OCI-LY7 (cell line): ENCODE measurements around the gene EEF1AKMT1.

Experiments used
- CTCF ChIP-seq: fragments of 200-600 bp; sonication (generic); conservative IDR thresholded peaks from 2 replicates; pipeline ENCODE4 v1.5.1; 2014; ENCODE audit warnings: mild to moderate bottlenecking, antibody characterized with exemption, low read length, moderate library complexity, mixed read lengths
- EZH2phosphoT487 ChIP-seq: fragments of 200-600 bp; sonication (generic); IDR thresholded peaks from 2 replicates; pipeline ENCODE4 v1.6.1; 2018; ENCODE audit warnings: low read depth, borderline replicate concordance, mild to moderate bottlenecking, mixed run types, antibody characterized with exemption, low read length, moderate library complexity, mixed read lengths

DNA sequence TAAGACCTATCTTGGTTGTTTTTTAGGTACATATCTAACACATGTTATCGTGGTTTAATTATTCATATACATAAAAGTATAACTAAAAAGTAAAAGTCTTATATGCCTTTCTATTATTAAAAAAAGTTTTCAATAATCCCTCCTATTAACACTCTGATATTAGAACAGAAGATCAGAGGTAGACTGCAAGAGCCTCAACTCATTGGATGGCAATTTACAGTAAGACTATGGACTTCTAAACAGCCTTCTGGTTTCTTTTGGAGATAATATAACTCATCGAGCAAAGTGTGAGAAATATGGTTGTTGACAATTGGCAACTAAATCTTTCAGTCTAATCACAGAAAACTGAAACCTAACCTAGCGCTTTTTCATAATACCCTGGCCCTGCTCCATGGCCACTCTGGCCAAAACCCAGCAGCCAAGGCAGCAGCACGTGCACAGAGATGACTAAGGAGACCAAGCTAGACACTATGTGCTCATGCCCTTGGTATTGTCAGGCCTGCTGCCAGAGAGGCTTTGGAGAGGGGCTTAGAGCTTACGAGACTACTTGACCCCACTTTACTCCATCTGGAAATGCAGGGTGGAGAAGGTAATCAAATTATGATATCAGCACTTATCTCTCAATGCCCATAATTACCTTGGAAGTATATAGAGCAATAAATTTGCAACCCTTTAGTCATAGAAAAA is 40.6 kb upstream of the EEF1AKMT1 start:
- TF ChIP-seq CTCF (no peak), EZH2phosphoT487 (no peak)
